ENCODE data around the gene SKIL.

DNA sequence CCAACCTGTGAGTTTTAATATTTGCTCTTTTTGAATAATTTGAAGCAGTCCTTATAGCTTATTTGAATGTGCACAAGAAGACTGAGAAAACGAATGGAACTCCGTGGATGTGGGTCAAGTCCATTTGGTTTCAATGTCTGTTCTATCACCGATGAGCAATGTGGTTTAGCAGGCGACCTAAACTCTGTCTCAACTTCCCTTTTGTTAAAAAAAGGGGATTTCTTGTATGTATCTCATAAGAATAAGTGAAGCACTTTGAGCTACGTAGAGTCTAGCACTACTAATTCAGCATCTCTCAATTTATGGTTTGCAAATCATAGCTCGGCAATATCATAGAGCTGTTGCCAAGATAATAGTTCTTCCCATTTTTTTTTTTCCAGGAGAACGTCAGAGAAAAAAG is 4.6 kb upstream of the SKIL start:
- TF ChIP-seq YY1 (IDR thresholded peaks at IDR 0.05; ENCODE audit: low read depth): no peak
- no peak for TF ChIP-seq CEBPB (IDR thresholded peaks at IDR 0.05)
- TF ChIP-seq TCF12 (IDR thresholded peaks at IDR 0.05; ENCODE audit: low read depth): no peak
- TF ChIP-seq, protein P1, sequence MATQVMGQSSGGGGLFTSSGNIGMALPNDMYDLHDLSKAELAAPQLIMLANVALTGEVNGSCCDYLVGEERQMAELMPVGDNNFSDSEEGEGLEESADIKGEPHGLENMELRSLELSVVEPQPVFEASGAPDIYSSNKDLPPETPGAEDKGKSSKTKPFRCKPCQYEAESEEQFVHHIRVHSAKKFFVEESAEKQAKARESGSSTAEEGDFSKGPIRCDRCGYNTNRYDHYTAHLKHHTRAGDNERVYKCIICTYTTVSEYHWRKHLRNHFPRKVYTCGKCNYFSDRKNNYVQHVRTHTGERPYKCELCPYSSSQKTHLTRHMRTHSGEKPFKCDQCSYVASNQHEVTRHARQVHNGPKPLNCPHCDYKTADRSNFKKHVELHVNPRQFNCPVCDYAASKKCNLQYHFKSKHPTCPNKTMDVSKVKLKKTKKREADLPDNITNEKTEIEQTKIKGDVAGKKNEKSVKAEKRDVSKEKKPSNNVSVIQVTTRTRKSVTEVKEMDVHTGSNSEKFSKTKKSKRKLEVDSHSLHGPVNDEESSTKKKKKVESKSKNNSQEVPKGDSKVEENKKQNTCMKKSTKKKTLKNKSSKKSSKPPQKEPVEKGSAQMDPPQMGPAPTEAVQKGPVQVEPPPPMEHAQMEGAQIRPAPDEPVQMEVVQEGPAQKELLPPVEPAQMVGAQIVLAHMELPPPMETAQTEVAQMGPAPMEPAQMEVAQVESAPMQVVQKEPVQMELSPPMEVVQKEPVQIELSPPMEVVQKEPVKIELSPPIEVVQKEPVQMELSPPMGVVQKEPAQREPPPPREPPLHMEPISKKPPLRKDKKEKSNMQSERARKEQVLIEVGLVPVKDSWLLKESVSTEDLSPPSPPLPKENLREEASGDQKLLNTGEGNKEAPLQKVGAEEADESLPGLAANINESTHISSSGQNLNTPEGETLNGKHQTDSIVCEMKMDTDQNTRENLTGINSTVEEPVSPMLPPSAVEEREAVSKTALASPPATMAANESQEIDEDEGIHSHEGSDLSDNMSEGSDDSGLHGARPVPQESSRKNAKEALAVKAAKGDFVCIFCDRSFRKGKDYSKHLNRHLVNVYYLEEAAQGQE (IDR thresholded peaks at IDR 0.05; ENCODE audit: low read depth): no peak
- no peak for TF ChIP-seq TAF1 (IDR thresholded peaks at IDR 0.05; ENCODE audit: low read depth)
- TF ChIP-seq EP300 (IDR thresholded peaks at IDR 0.05; ENCODE audit: borderline replicate concordance): no peak
- TF ChIP-seq RAD21 (IDR thresholded peaks at IDR 0.05; ENCODE audit: low read depth): no peak
- TF ChIP-seq CREB1 (IDR thresholded peaks at IDR 0.05; ENCODE audit: low read depth): no peak
- TF ChIP-seq TEAD4 (IDR thresholded peaks at IDR 0.05): no peak
- TF ChIP-seq, protein P2, sequence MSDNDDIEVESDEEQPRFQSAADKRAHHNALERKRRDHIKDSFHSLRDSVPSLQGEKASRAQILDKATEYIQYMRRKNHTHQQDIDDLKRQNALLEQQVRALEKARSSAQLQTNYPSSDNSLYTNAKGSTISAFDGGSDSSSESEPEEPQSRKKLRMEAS (IDR thresholded peaks at IDR 0.05): no peak
- no peak for TF ChIP-seq EGR1 (IDR thresholded peaks at IDR 0.05)
